Transverse colon (tissue), 4 donors: Measurements from ENCODE around the gene PTGR3.

ENCODE experiments used
- CTCF ChIP-seq, 5 experiments: fragments of 200-600 bp in 3 of 5; fragments of 450-650 bp in 2 of 5; sonication (generic) in 3 of 5; IDR thresholded peaks; 1 replicate in 2 of 5; 2 replicates in 3 of 5; pipeline ENCODE4 v1.5.1; 2016 to 2017; ENCODE audit warnings: antibody characterized with exemption in 5 of 5, inconsistent platforms in 3 of 5, mild to moderate bottlenecking in 2 of 5, moderate library complexity in 1 of 5
- POLR2AphosphoS5 ChIP-seq, 3 donors: sonication (generic); formaldehyde crosslinking; IDR thresholded peaks; one replicate each; pipeline ENCODE4 v1.6.1; 2016; ENCODE audit warnings: antibody characterized with exemption in 3 of 3

- no peak for TF ChIP-seq POLR2AphosphoS5 (IDR thresholded peaks at IDR 0.05)
- TF ChIP-seq CTCF (IDR thresholded peaks at IDR 0.05) = no peak
These were observed 32.1 kb downstream of the PTGR3 start for GRCh38 chr18:75176849-75177248.
